Uterus (tissue), 4 donors: Measurements from ENCODE around the gene BCLAF1. TPM values are rescaled to one million over a fixed set of nuclear protein-coding genes. Genes with fewer than 3 reads are reported as not detected.
A peak's percentile ranks its signal among the peaks of the same experiment; 100 is the strongest.

ENCODE experiments used
- DNase-seq, 2 donors: peaks; one replicate each; pipeline ENCODE4 v3.0.0-alpha.2; 2019 to 2020
- H3K27ac ChIP-seq, 2 donors: fragments of 200-600 bp; sonication (generic); 1 replicate in 1 of 2; 2 replicates in 1 of 2; pipeline ENCODE4 v1.5.1; 2016 to 2018
- H3K27me3 ChIP-seq, 2 donors: fragments of 200-600 bp; sonication (generic); one replicate each; pipeline ENCODE4 v1.5.1; 2018 to 2019; ENCODE audit warnings: control low read depth in 1 of 2
- H3K36me3 ChIP-seq, 2 donors: fragments of 200-600 bp; sonication (generic); one replicate each; pipeline ENCODE4 v1.5.1; 2019; ENCODE audit warnings: control low read depth in 1 of 2
- H3K4me1 ChIP-seq, 2 donors: fragments of 200-600 bp; sonication (generic); one replicate each; pipeline ENCODE4 v1.5.1; 2018 to 2019; ENCODE audit warnings: control low read depth in 1 of 2
- H3K4me3 ChIP-seq, 2 donors: fragments of 200-600 bp; sonication (generic); 1 replicate in 1 of 2; 2 replicates in 1 of 2; pipeline ENCODE4 v1.5.1; 2018 to 2019; ENCODE audit warnings: mild to moderate bottlenecking in 1 of 2
- H3K9me3 ChIP-seq, 2 donors: fragments of 200-600 bp; sonication (generic); one replicate each; pipeline ENCODE4 v1.5.1; 2019; ENCODE audit warnings: control low read depth in 1 of 2
- POLR2A ChIP-seq, 2 donors: fragments of 450-650 bp; IDR thresholded peaks; one replicate each; pipeline ENCODE4 v1.6.1; 2016; ENCODE audit warnings: antibody characterized with exemption in 2 of 2, mild to moderate bottlenecking in 1 of 2, moderate library complexity in 1 of 2
- intact Hi-C: fragments of 100-400 bp; cut with DNase I; formaldehyde crosslinking; loops from one replicate; pipeline ENCODE4 v1.15.1; 2023; ENCODE audit warnings: low total_unique reads
- total RNA-seq, 4 donors: library from RNA; depleted of rRNA in 3 of 4; stranded (reverse); fragments of >200 nt in 3 of 4; gene quantifications; one replicate each; pipeline versions ENCODE4 v1.1.0 to v1.2.4, GENCODE V29; 2014 to 2023
- TF ChIP-seq, protein P1 (sequence below), 4 experiments: fragments of 200-600 bp in 2 of 4; fragments of 450-650 bp in 2 of 4; sonication (generic) in 2 of 4; IDR thresholded peaks; one replicate each; pipeline ENCODE4 v1.5.1; 2016 to 2019; ENCODE audit warnings: antibody characterized with exemption in 4 of 4, mild to moderate bottlenecking in 2 of 4, moderate library complexity in 1 of 4
- donor health status: DM: yes; HTN: yes; CAD: no.

BCLAF1 gene
- total RNA-seq, 4 donors from 2014 or later: 34.6 to 237 (median 211) TPM

DNA sequence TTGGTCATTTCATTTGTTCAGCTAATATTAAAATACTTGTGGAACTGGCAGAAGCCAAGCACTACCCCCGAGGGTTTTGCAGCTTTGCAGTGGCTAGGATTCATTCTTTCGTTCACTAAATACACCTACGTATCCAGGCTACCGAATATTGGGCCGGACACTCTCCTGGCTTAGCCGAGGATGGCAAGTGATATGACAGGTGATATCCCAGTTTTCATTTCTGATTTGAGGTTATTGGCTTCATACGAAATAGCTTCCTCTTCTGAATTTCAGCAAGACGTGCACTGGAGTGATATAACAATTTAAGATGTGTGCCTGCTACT is 39.0 kb downstream of the BCLAF1 start:
- TF ChIP-seq POLR2A (IDR thresholded peaks at IDR 0.05): no peak
- TF ChIP-seq, protein P1, sequence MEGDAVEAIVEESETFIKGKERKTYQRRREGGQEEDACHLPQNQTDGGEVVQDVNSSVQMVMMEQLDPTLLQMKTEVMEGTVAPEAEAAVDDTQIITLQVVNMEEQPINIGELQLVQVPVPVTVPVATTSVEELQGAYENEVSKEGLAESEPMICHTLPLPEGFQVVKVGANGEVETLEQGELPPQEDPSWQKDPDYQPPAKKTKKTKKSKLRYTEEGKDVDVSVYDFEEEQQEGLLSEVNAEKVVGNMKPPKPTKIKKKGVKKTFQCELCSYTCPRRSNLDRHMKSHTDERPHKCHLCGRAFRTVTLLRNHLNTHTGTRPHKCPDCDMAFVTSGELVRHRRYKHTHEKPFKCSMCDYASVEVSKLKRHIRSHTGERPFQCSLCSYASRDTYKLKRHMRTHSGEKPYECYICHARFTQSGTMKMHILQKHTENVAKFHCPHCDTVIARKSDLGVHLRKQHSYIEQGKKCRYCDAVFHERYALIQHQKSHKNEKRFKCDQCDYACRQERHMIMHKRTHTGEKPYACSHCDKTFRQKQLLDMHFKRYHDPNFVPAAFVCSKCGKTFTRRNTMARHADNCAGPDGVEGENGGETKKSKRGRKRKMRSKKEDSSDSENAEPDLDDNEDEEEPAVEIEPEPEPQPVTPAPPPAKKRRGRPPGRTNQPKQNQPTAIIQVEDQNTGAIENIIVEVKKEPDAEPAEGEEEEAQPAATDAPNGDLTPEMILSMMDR (IDR thresholded peaks at IDR 0.05): no peak
- Histone ChIP-seq H3K4me1 (peaks cover 0 to 4% of the 10 kb centered on the region in 2 donors), H3K9me3 (no peaks in the 10 kb centered on the region), H3K4me3 (peak overlapping the region; percentile 51 to 56), H3K27me3 (no peaks in the 10 kb centered on the region), H3K36me3 (no peaks in the 10 kb centered on the region), H3K27ac (peak overlapping the region; percentile 20 to 28)
- no peak for DNase-seq
- intact Hi-C loops: no loop called here

DNA sequence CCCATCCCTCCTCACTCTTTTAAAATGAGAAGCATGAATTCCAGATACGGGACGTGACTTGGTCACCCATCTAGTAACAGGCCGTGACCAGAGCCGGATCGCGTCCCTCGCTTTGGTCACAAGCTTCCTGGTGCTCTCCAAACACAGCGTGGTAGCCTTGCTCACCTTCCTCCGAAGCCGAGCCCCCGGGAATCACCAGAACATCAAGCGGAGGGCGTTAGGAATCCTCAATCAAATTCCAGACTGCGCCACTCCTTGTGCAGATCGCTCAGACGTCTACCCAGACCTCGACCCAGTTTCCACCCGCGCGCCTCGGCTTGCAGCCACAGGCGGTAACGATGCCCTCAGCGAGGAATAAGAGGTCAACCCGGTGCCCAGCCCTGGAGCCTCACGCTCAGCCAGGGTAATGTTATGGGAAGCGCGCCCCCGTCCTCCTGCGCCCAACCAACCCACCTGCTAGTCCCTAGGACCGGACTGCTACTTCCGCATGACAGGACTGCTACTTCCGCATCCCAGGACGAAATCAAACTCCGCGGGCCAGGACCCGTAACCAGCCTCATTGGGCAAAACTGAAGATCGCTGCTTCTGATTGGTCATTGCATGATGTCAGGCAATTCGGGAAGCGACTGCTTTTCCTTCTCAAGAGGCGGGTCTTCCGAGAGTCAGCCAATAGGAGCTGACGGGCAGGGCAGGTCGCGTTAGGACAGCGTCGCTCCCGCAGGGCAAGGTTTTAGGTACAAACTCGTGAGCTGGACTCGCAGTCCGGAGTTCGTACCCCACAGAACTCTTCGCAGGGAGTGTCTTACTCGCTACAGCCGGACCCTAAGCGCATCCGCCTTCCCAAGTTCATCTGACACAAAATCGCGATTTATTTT is 39.6 kb downstream of the BCLAF1 start, which contains the start of gene MTFR2:
MTFR2 (minus strand) TSS at position 501 of the 875 bp plus-strand sequence. CDS start 1,212 bp downstream, outside the sequence.
- Histone ChIP-seq H3K4me1 (peaks cover 0 to 4% of the 10 kb centered on the region in 2 donors), H3K9me3 (no peaks in the 10 kb centered on the region), H3K4me3 (peak within 1 kb of the TSS; percentile 51 to 56), H3K27me3 (no peaks in the 10 kb centered on the region), H3K27ac (peak within 1 kb of the TSS; percentile 20 to 28), H3K36me3 (no peaks in the 10 kb centered on the region)
- peak; percentile 91 to 96 for DNase-seq
- TF ChIP-seq, protein P1 (IDR thresholded peaks at IDR 0.05): no peak
- no peak for TF ChIP-seq POLR2A (IDR thresholded peaks at IDR 0.05)
- intact Hi-C loops: no loop called here

DNA sequence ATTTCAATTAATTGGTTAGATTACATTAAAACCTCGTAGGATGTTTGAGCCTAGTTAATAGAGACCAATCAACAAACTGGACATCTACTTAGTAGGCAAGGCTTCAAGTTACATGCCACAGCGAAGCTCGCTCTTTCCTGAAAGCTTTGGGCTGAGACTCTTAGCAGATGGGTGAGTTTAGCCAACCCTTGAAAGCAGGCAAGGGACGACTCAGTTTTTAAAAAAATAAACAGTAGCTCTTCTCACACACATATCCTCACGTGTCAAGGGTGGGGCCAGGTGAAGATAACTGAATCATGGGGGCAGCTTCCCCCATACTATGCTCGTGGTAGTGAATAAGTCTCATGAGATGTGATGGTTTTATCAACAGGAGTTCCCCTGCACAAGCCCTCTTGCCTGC is 40.3 kb downstream of the BCLAF1 start:
- Histone ChIP-seq H3K36me3 (no peaks in the 10 kb centered on the region), H3K27me3 (no peaks in the 10 kb centered on the region), H3K4me1 (peaks cover 0 to 4% of the 10 kb centered on the region in 2 donors), H3K4me3 (peak overlapping the region in 1 of 2 donors; percentile 51), H3K9me3 (no peaks in the 10 kb centered on the region), H3K27ac (no peak overlapping the region)
- intact Hi-C loops: no loop called here
- TF ChIP-seq, protein P1 (IDR thresholded peaks at IDR 0.05): no peak
- TF ChIP-seq POLR2A (IDR thresholded peaks at IDR 0.05): no peak
- no peak for DNase-seq

DNA sequence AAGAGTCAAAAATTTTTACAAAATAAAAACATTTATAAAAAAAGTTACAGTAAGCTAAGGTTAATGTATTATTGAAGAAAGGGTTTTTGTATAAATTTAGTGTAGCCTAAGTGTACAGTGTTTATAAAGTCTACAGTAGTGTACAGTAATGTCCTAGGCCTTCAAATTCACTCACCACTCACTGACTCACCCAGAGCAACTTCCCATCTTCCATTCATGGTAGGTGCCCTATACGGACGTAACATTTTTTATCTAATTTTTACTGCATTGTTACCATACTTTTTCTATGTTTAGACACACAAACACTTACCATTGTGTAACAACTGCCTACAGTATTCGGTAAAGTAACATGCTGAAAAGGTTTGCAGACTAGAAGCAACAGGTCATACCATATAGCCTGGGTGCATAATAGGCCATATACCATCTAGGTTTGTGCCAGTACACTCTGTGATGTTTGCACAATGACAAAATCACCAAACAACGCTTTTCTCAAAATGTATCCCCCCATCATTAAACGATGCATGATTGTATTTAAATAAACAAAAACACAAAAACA is 45.5 kb downstream of the BCLAF1 start:
- no peak for TF ChIP-seq POLR2A (IDR thresholded peaks at IDR 0.05)
- TF ChIP-seq, protein P1 (IDR thresholded peaks at IDR 0.05): no peak
- no peaks in the 10 kb centered on the region for H3K27me3 ChIP-seq
- H3K9me3 ChIP-seq: no peaks in the 10 kb centered on the region
- no peak for DNase-seq
- H3K4me3 ChIP-seq: no peak overlapping the region
- no peaks in the 10 kb centered on the region for H3K4me1 ChIP-seq
- intact Hi-C loops: no loop called here
- H3K27ac ChIP-seq: no peak overlapping the region
- H3K36me3 ChIP-seq: no peaks in the 10 kb centered on the region
